HG02840 (cell line): ENCODE measurements around the gene QPCTL.
"Not testable (repeated sequence)": the region's sequence is repeated elsewhere in the genome, so short reads cannot be mapped to it uniquely, and the experiment has no call there.

Experiments used
- ATAC-seq: cut with Tn5 transposase; IDR thresholded peaks from one replicate; pipeline ENCODE4 v1.9.1; 2021; ENCODE audit warnings: mild to moderate bottlenecking, moderate library complexity, moderate number of reproducible peaks; ENCODE audit not compliant: unreplicated experiment, low FRiP score

The QPCTL gene

GRCh38 chr19:45716359-45717130, 24.1 kb downstream of the QPCTL start:
- ATAC-seq, result no peak

- peak; percentile 90 for ATAC-seq
These were observed 24.9 kb downstream of the QPCTL start for GRCh38 chr19:45717131-45717982.

GRCh38 chr19:45717983-45718650, 25.7 kb downstream of the QPCTL start:
- ATAC-seq, result no peak

GRCh38 chr19:45720065-45720464, 27.6 kb downstream of the QPCTL start:
- ATAC-seq, result not testable (repeated sequence)

GRCh38 chr19:45728683-45729082, 36.2 kb downstream of the QPCTL start:
- not testable (repeated sequence) for ATAC-seq

GRCh38 chr19:45729800-45730290, 37.4 kb downstream of the QPCTL start:
- ATAC-seq, result no peak

- peak; percentile 93 for ATAC-seq
These were observed 38.2 kb downstream of the QPCTL start, which contains the start of gene FBXO46 for GRCh38 chr19:45730368-45731288. Gene FBXO46, minus strand, starts transcription at chr19:45730896. Its CDS starts 17,401 bp downstream, at chr19:45713495.

GRCh38 chr19:45733160-45733810, 40.8 kb downstream of the QPCTL start, which contains the start of gene MEIOSIN:
Gene MEIOSIN, plus strand, starts transcription at chr19:45733439. Its CDS starts 1,938 bp downstream, at chr19:45735377.
- ATAC-seq, result no peak

GRCh38 chr19:45739498-45740439, 47.3 kb downstream of the QPCTL start:
- ATAC-seq, result no peak

- ATAC-seq, result no peak
These were observed 50.5 kb downstream of the QPCTL start for GRCh38 chr19:45742969-45743368.

- no peak for ATAC-seq
These were observed 53.1 kb downstream of the QPCTL start for GRCh38 chr19:45745606-45746005.

GRCh38 chr19:45746866-45747265, 54.4 kb downstream of the QPCTL start:
- no peak for ATAC-seq

GRCh38 chr19:45747513-45747912, 55.0 kb downstream of the QPCTL start:
- no peak for ATAC-seq

- ATAC-seq, result not testable (repeated sequence)
These were observed 59.0 kb downstream of the QPCTL start for GRCh38 chr19:45751483-45751882.

- no peak for ATAC-seq
These were observed 60.2 kb downstream of the QPCTL start for GRCh38 chr19:45752639-45753038.

- ATAC-seq, result no peak
These were observed 61.1 kb downstream of the QPCTL start for GRCh38 chr19:45753548-45753947.
